ENCODE results near the gene TIGAR. TPM values are rescaled to one million over a fixed set of nuclear protein-coding genes. Genes with fewer than 3 reads are reported as not detected.

Gene TIGAR, protein sequence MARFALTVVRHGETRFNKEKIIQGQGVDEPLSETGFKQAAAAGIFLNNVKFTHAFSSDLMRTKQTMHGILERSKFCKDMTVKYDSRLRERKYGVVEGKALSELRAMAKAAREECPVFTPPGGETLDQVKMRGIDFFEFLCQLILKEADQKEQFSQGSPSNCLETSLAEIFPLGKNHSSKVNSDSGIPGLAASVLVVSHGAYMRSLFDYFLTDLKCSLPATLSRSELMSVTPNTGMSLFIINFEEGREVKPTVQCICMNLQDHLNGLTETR
- 17.3 and 18.3 TPM in 2 replicates for total RNA-seq

DNA sequence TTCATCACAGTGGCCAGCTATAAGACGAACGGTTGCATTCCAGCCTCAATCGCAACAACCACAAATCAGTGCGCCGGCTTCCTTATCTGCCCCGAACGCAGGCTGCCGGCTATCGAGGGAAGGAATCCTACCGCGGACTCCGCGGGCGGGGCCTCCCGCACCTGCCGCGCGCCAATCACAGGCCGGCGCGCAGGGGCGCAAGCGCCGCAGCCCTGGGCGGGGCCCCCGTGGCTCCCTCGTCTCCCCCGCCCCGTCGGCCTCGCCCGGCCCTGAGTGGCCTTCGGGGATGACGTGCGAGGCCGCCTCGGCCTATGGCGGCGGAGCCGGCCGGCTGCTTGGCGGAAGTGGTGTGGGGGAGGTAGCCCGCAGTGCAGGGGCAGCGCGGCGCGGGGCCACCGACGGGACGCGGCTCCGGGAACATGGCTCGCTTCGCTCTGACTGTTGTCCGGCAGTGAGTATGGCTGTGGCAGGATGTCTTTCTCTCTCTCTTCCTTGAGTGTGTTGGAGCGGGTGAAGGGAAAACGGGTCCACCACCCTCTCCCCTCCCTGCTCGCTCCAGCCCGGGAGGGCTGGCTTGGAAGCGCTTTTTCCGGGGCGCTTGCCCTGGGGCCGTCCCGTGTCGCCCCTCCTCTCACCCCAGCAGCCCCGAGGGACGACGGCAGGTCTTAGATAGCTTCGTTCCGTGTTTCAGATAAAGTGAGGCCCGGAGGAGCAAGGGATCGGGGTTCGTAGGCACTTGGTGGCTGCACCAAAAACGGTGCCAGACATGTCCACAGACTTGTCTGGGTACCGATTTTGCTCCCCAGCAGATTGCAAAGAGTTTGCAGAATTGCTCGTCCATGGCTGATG, at the start of gene TIGAR:
TSS of gene TIGAR (plus strand) at position 361 of the 849 bp plus-strand sequence. CDS start at position 420, 59 bp downstream.
- no peaks in the 10 kb centered on the region for H3K36me3 ChIP-seq (ENCODE audit: control insufficient read depth, insufficient read depth, low read length)
- peak; percentile 77 for DNase-seq (ENCODE audit: low read depth)
- no peaks in the 10 kb centered on the region for H3K27me3 ChIP-seq (ENCODE audit: control insufficient read depth, insufficient read depth, low read length)
- H3K4me3 ChIP-seq (ENCODE audit: low read depth, low read length) = peak within 1 kb of the TSS; percentile 95
- TF ChIP-seq, protein P1, sequence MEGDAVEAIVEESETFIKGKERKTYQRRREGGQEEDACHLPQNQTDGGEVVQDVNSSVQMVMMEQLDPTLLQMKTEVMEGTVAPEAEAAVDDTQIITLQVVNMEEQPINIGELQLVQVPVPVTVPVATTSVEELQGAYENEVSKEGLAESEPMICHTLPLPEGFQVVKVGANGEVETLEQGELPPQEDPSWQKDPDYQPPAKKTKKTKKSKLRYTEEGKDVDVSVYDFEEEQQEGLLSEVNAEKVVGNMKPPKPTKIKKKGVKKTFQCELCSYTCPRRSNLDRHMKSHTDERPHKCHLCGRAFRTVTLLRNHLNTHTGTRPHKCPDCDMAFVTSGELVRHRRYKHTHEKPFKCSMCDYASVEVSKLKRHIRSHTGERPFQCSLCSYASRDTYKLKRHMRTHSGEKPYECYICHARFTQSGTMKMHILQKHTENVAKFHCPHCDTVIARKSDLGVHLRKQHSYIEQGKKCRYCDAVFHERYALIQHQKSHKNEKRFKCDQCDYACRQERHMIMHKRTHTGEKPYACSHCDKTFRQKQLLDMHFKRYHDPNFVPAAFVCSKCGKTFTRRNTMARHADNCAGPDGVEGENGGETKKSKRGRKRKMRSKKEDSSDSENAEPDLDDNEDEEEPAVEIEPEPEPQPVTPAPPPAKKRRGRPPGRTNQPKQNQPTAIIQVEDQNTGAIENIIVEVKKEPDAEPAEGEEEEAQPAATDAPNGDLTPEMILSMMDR (IDR thresholded peaks at IDR 0.05; ENCODE audit: insufficient read depth, low read length, poor library complexity, severe bottlenecking) = no peak

DNA sequence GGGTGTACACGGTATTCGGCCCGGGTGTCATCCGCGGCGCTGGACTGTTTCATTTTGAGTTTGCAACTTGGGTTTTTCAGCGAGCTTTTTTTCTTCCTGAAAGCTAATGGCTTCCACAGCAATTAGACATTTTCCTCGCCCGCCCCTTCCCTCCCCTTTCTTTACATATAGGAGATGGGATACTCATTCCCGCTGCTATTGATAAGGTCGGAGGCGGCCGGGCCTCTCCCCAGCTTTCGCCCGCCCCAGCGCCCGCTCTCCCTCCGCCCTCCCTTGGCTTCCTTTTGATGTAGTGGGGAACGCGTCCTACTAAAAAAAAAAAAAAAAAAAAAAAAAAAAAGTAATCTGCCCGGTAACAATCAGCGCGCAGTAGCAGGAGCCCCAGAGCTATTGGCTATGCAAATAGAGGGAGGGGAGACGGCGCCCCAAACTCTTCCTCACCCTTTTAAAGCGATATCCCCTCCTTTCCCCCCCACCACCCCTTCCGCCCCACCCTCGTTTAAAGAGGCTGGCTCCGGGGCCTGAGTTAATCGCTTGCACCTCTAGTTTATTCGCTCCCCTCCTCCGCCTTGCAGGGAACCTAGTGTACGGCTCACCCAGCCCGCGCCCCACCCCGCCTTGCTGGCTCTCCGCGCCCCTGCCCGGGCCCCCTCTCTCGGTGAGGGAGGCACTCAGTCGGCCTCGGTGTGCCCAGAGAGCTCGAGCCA, 49.1 kb upstream of the TIGAR start:
- Histone ChIP-seq H3K27me3 (ENCODE audit: control insufficient read depth, insufficient read depth, low read length) (peaks cover 83% of the 10 kb centered on the region), H3K4me3 (ENCODE audit: low read depth, low read length) (peak overlapping the region; percentile 14)

DNA sequence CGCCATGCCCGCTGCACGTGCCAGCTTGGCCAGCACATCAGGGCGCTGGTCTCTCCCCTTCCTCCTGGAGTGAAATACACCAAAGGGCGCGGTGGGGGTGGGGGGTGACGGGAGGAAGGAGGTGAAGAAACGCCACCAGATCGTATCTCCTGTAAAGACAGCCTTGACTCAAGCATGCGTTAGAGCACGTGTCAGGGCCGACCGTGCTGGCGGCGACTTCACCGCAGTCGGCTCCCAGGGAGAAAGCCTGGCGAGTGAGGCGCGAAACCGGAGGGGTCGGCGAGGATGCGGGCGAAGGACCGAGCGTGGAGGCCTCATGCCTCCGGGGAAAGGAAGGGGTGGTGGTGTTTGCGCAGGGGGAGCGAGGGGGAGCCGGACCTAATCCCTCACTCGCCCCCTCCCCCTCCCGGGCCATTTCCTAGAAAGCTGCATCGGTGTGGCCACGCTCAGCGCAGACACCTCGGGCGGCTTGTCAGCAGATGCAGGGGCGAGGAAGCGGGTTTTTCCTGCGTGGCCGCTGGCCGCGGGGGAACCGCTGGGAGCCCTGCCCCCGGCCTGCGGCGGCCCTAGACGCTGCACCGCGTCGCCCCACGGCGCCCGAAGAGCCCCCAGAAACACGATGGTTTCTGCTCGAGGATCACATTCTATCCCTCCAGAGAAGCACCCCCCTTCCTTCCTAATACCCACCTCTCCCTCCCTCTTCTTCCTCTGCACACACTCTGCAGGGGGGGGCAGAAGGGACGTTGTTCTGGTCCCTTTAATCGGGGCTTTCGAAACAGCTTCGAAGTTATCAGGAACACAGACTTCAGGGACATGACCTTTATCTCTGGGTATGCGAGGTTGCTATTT, 48.4 kb upstream of the TIGAR start:
- no peak for DNase-seq (ENCODE audit: low read depth)
- no peaks in the 10 kb centered on the region for H3K36me3 ChIP-seq (ENCODE audit: control insufficient read depth, insufficient read depth, low read length)
- no peak overlapping the region for H3K4me3 ChIP-seq (ENCODE audit: low read depth, low read length)
- peaks cover 80% of the 10 kb centered on the region for H3K27me3 ChIP-seq (ENCODE audit: control insufficient read depth, insufficient read depth, low read length)
- TF ChIP-seq, protein P1 (IDR thresholded peaks at IDR 0.05; ENCODE audit: insufficient read depth, low read length, poor library complexity, severe bottlenecking) = no peak

More for the DNA sequence above, 49.1 kb upstream of the TIGAR start:
- TF ChIP-seq, protein P1 (IDR thresholded peaks at IDR 0.05; ENCODE audit: insufficient read depth, low read length, poor library complexity, severe bottlenecking) = no peak
- DNase-seq (ENCODE audit: low read depth) = no peak
- H3K36me3 ChIP-seq (ENCODE audit: control insufficient read depth, insufficient read depth, low read length) = no peaks in the 10 kb centered on the region

DNA sequence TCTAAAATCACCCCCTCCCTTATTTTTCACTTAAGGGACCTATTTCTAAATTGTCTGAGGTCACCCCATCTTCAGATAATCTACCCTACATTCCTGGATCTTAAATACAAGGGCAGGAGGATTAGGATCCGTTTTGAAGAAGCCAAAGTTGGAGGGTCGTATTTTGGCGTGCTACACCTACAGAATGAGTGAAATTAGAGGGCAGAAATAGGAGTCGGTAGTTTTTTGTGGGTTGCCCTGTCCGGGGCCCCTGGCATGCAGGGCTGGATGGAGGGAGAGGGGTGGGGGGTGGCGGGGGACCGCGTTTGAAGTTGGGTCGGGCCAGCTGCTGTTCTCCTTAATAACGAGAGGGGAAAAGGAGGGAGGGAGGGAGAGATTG, 47.8 kb upstream of the TIGAR start:
- no peak overlapping the region for H3K4me3 ChIP-seq (ENCODE audit: low read depth, low read length)

More for the DNA sequence above, 47.8 kb upstream of the TIGAR start:
- no peak for DNase-seq (ENCODE audit: low read depth)
- Histone ChIP-seq H3K36me3 (ENCODE audit: control insufficient read depth, insufficient read depth, low read length) (no peaks in the 10 kb centered on the region), H3K27me3 (ENCODE audit: control insufficient read depth, insufficient read depth, low read length) (peaks cover 80% of the 10 kb centered on the region)
- TF ChIP-seq, protein P1 (IDR thresholded peaks at IDR 0.05; ENCODE audit: insufficient read depth, low read length, poor library complexity, severe bottlenecking) = no peak

Data from kidney epithelial cell (primary cell).